HG03135 (cell line): Measurements from ENCODE around the gene FAM107B.

Experiments used
- ATAC-seq: cut with Tn5 transposase; IDR thresholded peaks from one replicate; pipeline ENCODE4 v1.9.1; 2021; ENCODE audit warnings: mild to moderate bottlenecking, moderate library complexity; ENCODE audit not compliant: unreplicated experiment

FAM107B gene

GRCh38 chr10:14543046-14543903 lies 231.4 kb downstream of the FAM107B start:
- ATAC-seq: no peak

DNA sequence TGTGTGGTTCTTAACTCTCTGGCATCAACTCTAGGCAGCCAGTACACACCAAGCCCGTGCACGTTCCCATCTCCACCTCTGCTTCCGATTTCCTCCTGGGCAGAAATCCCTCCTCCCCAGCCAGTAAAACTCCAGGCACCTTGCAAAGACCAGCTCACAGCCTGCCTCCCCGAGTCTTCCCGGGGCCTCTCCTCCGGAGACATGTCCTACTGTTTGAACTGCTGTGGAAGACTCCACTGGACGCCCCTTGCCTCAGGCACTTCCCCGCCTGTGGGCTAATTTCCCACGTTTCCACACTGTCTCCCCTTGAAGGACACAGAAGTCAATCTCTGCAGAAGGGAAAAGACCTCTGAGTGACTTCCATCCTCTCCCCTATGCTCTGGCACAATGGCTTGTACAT lies 233.3 kb downstream of the FAM107B start:
- no peak for ATAC-seq

DNA sequence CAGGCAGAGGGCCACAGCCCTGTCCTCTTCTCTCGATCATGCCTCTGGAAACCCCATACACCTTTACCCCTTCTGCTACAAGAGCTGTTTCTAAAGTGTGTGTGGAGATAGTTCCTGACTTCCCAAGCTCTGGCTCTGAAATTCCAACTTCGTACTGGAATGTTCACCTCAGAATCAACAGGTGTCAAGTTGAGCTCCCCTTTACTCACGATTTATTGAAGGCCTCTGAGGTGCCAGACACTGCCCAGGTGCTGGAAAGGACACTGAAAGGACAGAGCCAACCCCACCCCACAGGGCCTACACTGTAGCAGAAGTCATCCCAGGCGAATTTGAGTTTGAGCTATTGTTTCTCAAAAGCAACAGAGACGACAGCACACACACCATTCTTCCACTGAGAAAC lies 234.1 kb downstream of the FAM107B start:
- ATAC-seq: no peak

DNA sequence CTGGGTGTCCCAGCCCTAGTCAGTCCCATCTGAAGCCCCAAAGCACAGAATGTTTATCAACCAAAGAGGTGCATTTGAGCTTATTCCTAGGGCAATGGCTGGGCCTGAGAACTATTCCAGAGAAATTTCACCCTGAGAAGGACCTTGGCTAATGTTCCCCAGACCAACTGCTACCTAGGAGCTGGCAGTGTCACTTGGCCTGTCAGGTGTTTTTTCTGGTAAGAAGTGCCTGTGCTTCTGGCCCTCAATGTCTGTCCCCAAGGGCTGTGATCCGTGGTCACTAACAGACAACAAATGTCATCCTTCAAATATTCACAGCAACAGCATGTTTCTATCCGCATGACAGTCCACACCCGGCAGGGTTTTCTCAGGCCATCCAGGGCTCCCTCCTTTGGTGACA lies 234.6 kb downstream of the FAM107B start:
- no peak for ATAC-seq

DNA sequence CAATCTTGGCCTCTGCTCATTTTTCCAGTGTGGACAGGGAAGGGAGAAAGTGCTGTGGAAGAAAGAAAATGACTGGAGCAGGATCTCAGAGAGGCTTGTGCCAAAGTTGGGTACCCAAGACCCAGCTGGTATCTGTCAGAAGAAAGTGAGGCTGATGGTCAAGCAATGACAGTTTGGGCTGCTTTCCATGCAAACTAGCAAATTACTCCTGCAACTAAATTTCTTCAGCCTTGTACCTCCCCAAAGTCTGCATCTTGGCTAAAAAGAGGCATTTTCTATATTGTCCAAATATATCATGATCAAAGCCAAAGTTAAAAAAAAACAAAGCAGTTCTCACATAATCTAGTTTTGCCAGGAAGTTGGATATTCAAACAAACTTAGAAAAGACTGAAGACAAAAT lies 235.5 kb downstream of the FAM107B start:
- no peak for ATAC-seq

GRCh38 chr10:14536241-14537213 lies 238.2 kb downstream of the FAM107B start:
- ATAC-seq: no peak

DNA sequence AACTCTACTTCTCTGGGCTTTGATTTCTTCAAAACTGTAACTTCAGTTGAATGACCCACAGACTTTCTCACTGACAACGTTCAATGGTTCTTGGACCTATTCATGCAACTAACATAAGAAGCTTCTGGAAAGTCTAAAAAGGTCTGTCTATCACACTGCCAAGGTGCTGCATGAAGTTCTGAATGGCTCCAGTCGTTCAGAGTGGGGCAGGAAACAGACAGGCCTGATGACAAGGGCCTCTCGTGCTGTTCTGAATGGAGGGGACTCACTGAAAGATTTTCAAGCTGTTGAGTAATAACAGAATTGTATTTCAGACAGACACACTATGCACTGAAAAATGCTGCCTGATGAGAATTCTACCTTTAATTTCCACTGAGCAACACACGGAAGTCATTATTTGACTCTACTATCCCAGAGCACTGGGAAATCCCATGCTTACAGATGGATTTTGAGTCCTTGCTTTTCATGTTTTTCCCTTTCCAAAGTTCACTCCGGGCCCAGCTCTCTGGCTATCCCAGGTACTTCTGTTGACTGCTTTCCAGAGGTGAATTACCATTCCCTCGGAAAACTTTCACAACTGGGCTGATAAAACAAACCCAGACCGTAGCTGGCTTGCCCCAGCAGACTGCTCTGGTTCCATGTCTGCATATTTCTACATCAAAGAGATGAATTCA lies 239.1 kb downstream of the FAM107B start:
- ATAC-seq: no peak

- no peak for ATAC-seq
These were observed 240.5 kb downstream of the FAM107B start for GRCh38 chr10:14534152-14534551.

DNA sequence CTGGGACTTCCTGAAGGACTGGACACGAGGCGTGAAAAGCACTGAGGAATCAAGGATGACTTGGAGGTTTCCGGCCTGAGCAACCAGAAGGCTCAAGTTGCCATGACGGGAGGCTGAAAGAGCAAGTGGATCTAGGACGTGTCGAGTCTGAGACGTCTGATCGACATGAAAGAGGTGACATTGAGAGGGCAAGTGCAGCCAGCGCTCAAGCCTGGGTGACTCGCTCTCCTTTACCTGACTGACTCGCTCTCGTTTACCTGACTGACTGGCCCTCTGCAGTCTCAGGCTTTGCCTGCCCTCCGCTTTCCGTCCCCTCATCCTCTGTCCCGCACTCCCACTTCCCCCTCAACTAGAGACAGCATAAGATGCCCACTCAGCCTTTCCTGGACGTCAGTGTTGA lies 241.4 kb downstream of the FAM107B start:
- ATAC-seq: no peak

DNA sequence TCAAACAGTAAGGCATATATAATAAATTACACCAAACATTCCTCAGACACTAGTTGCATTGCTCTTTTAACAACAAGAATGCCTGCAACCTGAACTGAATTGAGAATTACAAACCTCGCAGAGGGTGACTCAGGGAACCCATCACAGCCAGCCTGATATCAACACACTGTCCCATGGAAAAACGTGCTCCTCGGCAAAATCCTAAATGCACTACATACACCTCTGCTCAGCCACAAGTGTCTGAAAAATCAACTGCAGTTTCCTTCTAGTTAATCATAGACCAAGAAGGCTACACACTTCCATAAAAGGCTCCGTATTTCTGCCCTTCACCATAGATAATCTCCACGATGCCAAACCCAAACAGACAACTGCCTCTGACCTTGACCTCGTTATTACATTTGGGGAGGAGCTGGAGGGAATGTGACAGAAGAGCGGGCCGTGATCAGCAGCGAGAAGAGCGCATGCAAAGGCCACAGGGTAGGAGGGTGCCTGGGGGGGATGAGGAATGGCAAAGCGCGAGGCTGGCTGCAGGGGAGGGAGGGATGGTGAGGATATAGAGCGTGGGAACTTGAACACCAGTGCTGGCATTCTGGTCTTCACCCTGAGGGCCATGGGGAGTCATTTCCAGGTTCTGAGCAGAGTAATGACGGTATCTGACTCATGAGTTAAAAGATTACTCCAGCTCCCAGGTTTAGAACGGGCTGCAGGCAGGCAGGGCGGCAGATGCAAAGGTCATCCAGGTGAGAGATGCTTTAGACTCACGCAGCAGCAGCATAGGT lies 242.0 kb downstream of the FAM107B start:
- ATAC-seq: no peak

GRCh38 chr10:14531974-14532373 lies 242.7 kb downstream of the FAM107B start:
- no peak for ATAC-seq

GRCh38 chr10:14530465-14530864 lies 244.2 kb downstream of the FAM107B start:
- no peak for ATAC-seq

GRCh38 chr10:14529351-14529750 lies 245.3 kb downstream of the FAM107B start:
- no peak for ATAC-seq

GRCh38 chr10:14528450-14528849 lies 246.2 kb downstream of the FAM107B start:
- ATAC-seq: no peak

GRCh38 chr10:14527915-14528314 lies 246.8 kb downstream of the FAM107B start:
- no peak for ATAC-seq

- no peak for ATAC-seq
These were observed 247.4 kb downstream of the FAM107B start for GRCh38 chr10:14527134-14527844.

DNA sequence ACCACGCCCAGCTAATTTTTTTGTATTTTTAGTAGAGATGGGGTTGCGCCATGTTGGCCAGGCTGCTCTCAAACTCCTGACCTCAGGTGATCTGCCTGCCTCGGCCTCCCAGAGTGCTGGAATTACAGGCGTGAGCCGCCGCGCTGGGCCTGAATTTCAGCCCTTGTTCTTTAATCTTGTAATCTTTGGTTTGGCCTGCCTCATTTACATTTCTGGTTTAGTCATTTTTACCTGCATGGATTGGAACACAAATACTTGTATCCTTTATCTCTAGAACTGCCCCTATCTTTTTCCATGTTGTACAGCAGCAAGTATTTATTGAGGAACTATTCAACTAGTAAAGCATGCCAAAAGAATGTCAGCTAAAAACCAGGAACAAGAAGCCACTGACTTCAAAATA lies 248.4 kb downstream of the FAM107B start:
- no peak for ATAC-seq

- no peak for ATAC-seq
These were observed 249.9 kb downstream of the FAM107B start for GRCh38 chr10:14524691-14525324.

- ATAC-seq: no peak
These were observed 251.4 kb downstream of the FAM107B start for GRCh38 chr10:14523286-14523685.
